ENCODE data around the gene UGT1A7.

The UGT1A7 gene

DNA sequence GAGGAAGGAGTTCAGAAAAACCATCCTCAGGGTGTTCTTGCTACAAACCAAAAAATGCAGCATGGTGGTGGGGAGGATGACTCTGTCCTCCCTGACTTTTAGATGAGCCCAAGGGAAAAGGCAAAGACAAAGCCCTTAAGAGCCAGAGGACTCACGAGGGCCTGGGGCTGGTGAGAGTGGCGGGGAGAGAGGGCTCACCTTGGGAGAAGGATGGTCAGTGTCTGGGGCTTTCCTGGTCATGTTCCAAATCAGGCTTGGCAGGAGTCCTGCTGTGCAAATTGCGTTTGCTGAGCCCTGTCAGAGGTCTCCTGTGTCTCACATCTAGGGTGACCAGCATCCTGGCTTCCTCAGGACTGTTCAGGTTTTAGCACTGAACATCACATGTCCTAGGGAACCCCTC lies 83.1 kb downstream of the UGT1A7 start:
- no peak for DNase-seq

DNA sequence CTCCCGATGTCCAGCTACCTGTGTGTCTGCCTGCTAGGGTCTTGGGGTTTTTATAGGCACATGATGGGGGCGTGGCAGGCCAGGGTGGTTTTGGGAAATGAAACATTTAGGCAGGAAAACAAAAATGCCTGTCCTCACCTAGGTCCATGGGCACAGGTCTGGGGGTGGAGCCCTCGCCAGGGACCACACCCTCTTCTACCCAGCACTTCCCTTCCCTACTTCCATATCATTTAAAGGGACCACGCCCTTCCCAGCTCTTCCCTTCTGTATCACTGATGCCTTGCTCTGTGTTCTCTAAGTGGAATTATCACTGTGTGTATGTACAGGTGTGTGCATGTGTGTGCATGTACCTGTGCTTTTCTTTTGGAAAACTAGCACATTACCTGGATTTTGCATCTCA lies 84.7 kb downstream of the UGT1A7 start:
- DNase-seq: no peak

DNA sequence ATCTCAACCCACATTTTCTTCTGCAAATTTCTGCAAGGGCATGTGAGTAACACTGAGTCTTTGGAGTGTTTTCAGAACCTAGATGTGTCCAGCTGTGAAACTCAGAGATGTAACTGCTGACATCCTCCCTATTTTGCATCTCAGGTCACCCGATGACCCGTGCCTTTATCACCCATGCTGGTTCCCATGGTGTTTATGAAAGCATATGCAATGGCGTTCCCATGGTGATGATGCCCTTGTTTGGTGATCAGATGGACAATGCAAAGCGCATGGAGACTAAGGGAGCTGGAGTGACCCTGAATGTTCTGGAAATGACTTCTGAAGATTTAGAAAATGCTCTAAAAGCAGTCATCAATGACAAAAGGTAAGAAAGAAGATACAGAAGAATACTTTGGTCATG lies 86.4 kb downstream of the UGT1A7 start:
- no peak for DNase-seq

DNA sequence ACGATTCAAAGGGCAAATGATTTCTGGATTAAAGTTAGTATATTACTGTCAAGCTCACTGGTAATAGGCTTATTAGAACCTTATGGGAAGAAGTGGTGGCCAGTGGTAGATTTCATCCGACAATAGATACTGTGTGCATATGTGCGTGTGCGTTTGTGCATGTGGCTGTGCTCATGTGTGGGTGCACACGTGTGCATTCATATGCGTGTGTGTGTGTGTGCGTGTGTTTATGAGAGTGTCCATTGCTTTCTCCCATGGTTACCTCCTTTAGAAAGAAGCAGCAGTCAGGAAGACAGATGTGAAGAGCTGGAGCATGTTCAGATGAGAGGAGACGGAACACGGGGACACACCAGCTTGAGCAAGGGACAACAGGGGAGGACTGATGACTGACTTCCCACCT lies 87.6 kb downstream of the UGT1A7 start:
- DNase-seq: no peak

DNA sequence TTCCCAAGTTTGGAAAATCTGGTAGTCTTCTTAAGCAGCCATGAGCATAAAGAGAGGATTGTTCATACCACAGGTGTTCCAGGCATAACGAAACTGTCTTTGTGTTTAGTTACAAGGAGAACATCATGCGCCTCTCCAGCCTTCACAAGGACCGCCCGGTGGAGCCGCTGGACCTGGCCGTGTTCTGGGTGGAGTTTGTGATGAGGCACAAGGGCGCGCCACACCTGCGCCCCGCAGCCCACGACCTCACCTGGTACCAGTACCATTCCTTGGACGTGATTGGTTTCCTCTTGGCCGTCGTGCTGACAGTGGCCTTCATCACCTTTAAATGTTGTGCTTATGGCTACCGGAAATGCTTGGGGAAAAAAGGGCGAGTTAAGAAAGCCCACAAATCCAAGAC lies 90.5 kb downstream of the UGT1A7 start:
- no peak for DNase-seq

DNA sequence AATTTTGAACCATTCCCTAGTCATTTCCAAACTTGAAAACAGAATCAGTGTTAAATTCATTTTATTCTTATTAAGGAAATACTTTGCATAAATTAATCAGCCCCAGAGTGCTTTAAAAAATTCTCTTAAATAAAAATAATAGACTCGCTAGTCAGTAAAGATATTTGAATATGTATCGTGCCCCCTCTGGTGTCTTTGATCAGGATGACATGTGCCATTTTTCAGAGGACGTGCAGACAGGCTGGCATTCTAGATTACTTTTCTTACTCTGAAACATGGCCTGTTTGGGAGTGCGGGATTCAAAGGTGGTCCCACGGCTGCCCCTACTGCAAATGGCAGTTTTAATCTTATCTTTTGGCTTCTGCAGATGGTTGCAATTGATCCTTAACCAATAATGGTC lies 90.9 kb downstream of the UGT1A7 start:
- DNase-seq: no peak

DNA sequence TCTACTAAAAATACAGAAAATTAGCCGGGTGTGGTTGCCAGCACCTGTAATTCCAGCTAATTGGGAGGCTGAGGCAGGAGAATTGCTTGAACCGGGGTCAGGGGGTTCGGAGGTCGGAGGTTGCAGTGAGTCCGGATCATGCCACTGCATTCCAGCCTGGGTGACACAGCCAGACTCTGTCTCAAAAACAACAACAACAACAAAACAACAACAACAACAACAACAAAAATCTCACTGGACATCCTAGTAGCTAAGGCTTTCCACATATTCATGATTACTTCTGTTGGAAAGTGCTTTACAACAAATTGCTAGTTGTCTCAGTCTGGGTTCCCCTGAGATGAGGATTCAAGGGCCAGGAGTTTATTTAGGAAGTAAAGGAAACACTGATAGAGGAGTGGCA lies 92.2 kb downstream of the UGT1A7 start:
- DNase-seq: no peak

DNA sequence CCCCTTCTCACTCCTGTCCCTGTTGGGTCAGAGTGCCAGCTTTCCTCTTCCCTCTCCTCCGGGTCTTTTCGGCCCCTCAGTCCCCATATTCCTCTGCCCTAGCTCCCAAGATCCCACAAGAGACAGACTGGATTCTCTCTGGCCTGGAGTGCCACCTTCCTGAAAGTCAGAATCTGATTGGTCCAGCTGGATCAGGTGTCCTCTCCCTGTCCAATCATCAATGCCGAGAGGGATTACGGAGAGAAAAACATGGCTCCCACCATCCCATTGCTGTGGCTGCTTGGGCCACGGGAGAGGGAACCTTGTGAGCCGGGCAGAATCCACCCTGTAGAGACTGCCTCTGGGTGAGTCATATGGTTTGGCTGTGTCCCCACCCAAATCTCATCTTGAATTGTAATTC lies 93.7 kb downstream of the UGT1A7 start:
- no peak for DNase-seq

DNA sequence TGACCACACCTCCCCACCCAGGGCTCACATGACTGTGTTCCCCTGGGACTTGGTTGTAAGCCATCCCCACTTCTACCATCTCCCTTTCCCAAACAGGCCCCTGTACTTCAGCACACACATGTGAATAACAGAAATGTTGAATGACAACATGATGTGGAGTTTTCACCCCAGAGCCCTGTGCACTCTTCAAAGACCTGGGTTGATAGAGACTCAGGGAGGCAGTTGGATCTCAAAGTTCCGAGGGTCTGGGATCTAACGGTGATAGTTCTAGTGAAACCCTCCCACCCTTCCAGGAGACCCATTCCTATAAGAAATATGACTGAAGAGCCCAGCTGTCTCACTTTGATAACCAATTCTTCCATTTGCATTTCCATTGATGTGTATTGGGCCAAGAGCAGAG lies 96.3 kb downstream of the UGT1A7 start, which contains the start of gene MROH2A:
TSS of gene MROH2A (plus strand) at position 301 of the 400 bp plus-strand sequence. CDS start 1,029 bp downstream, outside the sequence.
- DNase-seq: no peak

DNA sequence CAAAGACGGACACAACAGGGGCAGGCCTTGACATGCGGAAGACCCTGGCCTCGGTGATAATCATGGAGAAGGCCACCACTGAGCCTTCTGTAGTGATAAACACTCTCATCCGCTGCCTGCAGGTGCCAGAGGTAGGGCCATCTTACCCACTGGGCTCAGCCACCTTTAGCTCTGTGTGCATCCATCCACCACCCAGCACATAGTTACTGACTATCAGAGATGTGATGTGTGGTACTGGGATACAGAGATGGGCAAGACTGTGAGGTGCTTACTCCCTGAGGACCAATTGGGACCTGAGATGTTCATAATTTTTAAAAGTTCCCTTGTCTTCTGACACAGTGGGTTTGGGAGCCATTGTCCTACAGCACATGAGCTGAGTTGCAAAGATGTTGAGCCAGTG lies 98.0 kb downstream of the UGT1A7 start:
- DNase-seq: no peak

DNA sequence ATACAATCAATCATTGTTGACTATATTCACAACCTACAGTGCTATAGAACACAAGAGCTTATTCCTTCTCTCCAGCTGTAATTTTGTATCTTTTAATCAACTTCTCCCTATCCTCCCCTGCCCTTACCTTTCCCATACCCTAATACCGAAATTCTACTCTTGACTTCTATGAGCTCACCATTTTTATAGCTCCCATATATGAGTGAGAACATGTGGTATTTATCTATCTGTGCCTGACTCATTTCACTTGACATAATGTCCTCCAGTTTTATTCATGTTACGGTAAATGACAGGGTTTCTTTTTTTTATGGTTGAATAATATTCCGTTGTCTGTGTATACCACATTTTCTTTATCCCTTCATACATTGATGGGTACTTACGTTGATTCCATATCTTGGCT lies 99.1 kb downstream of the UGT1A7 start:
- no peak for DNase-seq

DNA sequence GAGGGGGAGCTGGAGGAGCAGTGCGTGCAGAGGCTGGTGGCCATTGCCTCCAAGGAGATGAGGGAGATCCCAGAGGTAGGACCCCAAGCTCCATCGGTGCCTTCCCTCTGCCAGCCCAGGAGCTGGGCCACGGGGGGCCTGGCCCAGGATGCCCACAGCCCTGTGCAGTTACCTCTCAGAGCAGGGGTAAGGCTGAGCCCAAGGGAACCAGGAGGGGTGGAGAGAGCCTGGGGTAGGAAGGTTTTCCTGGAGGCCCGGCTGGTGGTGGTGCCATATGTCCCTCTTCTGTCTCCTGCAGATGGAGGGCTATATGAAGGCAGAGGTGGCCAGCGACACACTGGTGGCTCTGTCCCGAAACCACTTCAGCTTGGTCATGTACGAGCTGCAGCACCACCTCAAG lies 107.9 kb downstream of the UGT1A7 start:
- DNase-seq: no peak

DNA sequence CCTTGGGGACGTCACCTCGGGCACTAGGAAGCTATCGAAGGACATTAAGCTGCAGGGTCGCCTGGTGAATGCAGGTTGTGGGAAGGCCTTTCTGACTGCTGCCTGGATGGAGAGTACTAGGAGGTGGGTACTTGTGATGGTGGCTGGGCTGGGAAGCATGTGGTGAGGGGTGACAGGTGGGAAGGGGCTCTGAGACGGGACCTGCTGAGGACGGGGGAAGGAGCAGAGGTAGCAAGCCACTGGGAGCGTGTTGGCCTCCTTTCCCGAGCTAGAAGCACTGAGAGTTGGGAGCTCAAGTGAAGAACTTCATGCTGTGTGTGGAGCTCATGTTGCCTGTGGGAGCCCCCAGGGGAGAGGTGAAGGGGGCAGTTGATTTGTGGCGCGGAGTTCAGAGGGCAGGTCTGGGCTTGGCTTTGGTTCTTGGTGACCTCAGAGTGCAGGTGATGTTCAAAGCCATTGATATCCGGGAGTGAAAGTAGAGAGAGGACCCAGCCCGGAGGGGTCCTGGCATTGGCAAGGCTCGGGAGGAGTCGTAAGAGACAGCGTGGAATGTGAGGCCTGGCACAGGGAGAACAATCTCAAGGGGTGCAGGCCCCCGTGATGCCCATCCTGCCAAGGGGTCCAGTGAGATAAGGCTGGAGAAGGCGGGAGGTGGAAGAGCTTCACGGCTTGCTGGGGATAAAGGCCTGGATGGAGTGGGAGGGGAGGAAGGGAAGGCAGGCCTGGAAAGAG lies 109.6 kb downstream of the UGT1A7 start:
- DNase-seq: no peak

DNA sequence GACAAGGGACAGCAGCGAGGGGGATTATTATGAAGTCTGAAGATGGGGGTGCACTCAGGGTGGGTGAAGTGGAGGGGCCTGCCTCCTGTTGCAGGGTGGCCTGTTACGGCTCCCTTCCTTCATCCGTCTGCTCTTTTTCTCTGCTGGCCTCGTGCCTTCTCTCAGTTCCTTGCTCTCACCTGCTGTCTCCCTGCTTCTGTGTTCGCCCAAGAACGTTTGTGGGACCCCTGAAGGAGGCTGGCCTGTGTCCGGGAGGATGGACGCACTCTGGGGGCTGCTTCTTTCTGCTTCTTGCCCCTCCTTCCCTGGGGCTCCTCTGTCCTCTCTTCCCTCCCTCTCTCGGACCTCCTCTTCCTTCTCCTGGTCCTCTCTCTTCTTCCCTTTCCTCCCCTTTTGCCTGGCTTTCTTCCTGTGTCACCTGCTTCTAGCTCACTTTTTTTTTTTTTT lies 110.2 kb downstream of the UGT1A7 start:
- DNase-seq: no peak

DNA sequence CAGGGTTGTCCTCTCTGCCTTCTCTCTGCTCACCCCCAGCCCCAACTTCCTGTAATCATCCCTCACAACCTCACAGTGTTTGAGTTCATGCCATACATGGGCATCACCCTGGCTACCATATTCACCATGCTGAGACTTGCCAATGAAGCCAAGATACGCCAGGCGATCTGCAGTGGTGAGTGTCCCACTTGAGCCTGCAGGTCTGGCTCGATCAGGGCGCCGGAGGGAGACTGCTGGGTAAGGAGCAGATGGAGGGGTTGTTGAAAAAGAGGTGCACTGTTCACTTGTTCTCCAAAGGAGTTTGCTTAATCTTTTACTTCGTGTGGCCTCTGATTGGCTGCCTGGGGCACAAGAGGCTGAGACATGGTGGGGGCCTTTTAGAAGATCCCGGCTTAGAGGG lies 111.0 kb downstream of the UGT1A7 start:
- no peak for DNase-seq

DNA sequence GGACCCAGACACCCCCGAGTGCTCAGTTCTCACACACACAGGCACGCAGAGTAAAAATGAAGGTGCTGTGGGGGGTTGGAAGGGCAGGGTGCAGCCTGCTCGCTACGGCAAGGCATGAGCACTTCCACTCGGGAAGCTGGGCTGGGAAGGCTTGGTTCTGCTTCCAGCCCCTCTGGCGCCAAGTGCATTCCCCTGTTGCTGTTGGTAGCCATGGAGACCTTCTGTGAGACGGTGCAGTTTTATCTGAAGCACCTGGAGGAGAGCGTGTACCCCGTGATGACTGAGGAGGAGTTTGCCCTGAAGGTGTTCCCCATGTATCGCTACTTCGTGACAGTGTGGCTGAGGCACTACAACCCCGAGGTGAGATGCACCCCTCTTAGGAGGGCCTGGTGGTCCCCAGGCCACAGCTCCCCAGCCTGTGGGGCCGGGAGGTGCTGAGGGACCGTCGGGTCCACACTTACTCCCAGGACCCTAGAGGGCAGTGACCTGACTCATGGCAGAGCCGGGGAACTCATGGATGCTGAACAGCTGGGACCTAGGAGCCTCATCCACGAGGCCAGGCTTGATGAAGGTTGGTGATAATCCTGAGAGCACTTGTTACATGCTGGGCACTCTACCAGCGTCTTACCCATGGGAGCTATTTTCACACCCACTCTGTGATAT lies 111.9 kb downstream of the UGT1A7 start:
- DNase-seq: no peak

DNA sequence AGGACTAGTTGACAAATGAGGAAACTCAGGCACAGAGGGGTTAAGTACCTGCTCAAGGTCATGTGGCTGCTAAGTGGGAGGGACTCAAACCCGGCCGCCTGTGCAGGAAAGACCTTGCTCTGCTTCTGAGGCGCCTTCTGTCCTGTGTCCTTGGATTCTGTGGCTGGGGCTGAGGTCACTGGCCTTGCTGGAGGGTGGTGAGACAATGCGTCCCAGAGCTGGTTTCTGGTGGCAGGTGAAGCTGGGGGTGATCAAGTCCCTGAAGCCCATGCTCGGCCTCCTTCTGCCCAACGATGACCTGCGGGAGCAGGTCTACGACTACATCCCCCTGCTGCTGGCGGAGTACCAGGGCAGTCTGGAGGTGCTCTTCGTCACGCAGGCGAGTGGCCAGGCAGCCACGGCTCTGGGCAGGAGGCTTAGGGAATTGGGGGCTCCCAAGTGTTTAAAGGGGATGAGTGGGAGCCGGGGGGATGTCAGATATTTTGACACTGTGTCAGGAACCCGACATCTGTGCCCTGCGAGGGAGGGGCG lies 112.5 kb downstream of the UGT1A7 start:
- no peak for DNase-seq

DNA sequence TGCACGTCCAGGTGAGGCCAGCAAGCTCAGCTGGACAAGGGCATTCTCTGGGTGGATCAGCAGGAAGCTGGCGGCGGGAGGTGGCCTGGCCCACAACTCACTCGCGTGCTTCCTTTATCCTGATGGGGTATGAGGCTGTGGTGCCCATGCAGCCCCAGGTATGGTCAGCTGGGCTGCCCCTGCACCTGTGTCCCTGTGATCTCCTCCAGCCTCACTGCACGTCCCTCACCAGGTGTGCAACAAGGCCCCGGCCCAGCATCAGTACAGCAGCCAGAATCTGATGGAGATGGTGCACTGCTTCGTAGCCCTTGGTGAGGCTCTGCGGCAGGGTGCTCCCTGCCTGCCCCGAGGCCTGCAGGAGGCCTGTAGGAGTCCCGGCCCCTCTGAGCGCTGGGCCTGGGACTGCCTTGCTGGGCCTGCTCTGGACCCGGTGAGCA lies 114.1 kb downstream of the UGT1A7 start:
- no peak for DNase-seq

DNA sequence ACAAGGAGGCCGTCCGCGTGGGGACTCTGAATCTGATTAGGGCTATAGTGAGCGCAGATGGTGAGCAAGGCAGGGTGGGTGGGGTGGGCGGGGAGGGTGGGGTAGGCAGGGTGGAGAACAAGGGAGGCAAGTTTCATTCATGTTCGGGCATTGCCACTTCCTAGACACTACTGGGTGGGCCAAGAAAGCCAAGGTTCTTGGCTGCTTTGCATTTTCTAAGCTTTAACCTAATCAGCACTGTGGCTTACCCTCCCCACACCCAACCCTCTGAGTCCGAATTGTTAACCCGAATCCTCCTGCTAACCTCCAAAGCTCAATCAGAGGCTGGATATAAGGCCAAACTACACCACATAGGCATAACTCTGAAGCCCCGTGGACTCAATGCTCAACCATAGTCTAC lies 114.6 kb downstream of the UGT1A7 start:
- DNase-seq: no peak

DNA sequence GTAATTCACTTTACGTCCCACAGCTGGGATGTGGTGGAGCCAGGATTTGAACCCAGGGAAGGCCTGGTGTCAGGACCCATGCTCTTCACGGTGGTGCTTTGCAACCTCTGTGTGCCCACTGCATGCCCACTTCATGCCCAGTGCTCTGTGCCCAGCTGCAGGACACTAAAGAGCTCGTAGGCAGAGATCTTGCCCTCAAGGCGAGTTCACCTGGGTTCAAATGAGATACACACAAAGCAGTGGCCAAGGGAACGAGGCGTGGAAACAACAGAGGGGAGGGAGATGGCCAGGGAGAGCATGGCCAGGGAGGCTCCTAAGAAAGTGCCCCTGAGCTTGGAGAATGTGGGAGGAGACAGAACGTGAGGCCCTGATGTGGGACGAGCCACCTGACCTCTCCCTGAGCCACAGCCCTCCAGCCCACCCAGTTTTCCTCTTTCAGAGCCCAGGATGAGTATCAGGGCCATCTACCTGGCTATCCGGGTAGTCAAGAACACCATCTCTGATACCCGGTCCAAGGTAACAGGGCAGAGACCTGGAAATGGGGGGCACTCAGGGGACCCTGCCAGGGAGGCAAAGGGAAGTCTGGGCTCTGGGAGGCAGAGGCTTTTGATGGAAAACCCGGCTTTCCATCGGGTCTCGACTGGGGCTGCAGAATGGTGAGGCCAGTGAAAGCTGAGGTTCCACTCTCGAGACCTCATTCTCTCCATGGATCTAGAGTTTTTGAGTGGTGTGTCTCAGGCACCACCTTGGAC lies 116.8 kb downstream of the UGT1A7 start:
- DNase-seq: no peak

DNA sequence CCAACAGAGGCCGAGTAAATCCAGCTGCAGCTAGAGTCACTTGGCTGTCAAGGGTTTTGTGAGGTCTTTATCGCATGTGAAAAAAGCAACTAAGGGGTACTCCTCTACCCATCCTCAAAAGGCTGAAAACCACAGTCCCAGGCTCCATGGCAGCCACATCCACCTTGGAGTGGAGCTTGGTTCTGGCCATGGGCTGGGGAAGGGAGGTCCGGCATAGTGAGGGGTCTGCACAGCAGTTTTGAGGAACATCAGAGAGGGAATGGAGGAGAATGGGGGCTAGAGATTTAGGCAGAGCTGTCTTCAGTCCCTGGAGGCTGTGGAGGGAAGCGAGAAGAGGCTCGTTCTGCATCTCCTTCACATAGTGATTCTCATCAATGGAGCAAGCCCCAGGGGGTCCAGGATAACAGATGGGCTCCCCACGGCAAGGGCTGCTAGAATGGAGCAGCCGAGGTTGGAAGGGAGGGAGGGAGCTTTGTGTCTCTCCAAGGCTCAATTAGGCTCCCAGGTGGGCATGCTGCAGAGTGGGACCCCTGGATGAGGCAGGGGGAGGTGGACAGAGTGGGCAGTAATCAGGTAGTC lies 117.5 kb downstream of the UGT1A7 start:
- DNase-seq: no peak

DNA sequence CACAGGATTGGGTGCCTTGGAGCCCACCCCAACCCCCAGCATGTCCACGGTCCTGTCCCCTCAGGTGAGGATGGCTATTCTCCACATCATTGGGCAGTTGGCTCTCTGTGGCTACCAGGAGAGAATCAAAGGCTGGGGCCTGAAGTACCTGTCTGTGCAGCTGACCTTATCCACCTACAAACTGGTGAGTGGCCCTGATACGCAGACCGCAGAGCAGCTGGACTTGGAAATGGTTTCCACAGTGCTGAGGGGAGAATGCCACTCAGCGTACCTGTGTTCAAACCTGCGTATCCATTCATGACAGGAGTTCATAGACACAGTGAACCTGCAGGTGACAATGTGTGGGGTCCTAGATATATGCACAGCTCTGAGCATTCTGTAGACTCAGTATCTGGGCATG lies 118.0 kb downstream of the UGT1A7 start:
- no peak for DNase-seq

DNA sequence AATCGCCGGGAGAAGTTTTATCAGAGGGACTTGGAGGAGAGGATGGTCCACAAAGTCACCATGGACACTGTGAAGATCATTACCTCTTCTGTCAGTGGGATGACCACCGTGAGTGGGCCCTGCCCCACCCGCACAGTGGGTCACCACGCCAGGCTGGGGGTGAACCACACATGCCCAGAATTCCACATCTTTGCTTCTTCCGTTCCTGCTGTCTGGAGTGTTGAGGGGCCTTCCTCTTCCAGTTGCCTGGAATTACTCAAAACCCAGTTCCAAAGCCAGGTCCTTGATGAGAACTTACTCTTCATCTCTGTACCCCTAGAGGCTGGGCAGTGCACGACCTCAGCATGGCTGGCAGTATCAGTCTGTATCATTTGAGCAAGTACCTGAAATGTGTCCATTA lies 118.5 kb downstream of the UGT1A7 start:
- no peak for DNase-seq

Data from CD4-positive, alpha-beta T cell treated with Interferon alpha-2 for 1 hour (primary cell).